ENCODE results near the gene C9orf78. TPM values are rescaled to one million over a fixed set of nuclear protein-coding genes. Genes with fewer than 3 reads are reported as not detected.

Gene C9orf78
- total RNA-seq, 1 experiment from 2014 or later = 42.4 TPM

DNA sequence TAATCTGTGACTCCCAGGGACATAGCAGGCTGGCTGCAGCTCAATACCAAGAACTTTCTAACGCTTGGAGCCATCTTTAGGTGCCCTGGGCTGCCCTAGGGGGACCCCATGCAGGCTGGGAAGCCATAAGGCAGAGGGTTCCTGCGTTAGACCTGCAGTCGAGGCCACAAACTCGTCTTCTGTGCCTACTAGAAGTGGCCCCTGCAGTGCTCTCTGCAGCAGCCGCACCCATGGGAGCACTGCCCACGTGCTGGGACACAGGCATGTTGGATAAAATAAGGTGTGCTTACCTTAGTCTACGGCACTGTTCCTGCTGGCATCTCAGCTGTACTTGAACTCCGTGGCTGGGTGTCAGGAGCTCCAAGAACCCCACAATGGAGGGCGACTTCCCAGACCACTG, 22.7 kb downstream of the C9orf78 start:
- Histone ChIP-seq H4K20me1 (ENCODE audit: low read length) (no peaks in the 10 kb centered on the region), H3F3A (ENCODE audit: low read length, unreplicated experiment) (no peaks in the 10 kb centered on the region), H3K36me3 (ENCODE audit: low read depth, low read length) (0 out of 2 replicates have a peak, but pooled peaks cover 2% of the 10 kb centered on the region), H3K4me2 (ENCODE audit: low read length) (no peak overlapping the region), H3K27ac (ENCODE audit: low read length) (no peak overlapping the region), H3K4me1 (ENCODE audit: insufficient read depth, low read length) (no peaks in the 10 kb centered on the region), H2AFZ (ENCODE audit: low read length) (no peak overlapping the region), H3K9me2 (replicated peaks; ENCODE audit: low read length) (no peaks in the 10 kb centered on the region), H3K9ac (ENCODE audit: low read length) (no peak overlapping the region), H3K4me3 (ENCODE audit: low read length) (no peak overlapping the region), H3K27me3 (ENCODE audit: low read length) (no peaks in the 10 kb centered on the region), H3K79me2 (ENCODE audit: low read length) (no peaks in the 10 kb centered on the region), H3K9me3 (ENCODE audit: low read length) (no peaks in the 10 kb centered on the region)
- POLR2A ChIA-PET (ENCODE audit: unreplicated experiment) = no interaction called here
- DNase-seq (no peak), ATAC-seq (no peak)
- TF ChIP-seq EZH2 (IDR thresholded peaks at IDR 0.05; ENCODE audit: low read length, unreplicated experiment) (no peak), EZH2phosphoT487 (IDR thresholded peaks at IDR 0.05; ENCODE audit: borderline replicate concordance, low read length) (no peak)
- TF ChIP-seq, protein P1, sequence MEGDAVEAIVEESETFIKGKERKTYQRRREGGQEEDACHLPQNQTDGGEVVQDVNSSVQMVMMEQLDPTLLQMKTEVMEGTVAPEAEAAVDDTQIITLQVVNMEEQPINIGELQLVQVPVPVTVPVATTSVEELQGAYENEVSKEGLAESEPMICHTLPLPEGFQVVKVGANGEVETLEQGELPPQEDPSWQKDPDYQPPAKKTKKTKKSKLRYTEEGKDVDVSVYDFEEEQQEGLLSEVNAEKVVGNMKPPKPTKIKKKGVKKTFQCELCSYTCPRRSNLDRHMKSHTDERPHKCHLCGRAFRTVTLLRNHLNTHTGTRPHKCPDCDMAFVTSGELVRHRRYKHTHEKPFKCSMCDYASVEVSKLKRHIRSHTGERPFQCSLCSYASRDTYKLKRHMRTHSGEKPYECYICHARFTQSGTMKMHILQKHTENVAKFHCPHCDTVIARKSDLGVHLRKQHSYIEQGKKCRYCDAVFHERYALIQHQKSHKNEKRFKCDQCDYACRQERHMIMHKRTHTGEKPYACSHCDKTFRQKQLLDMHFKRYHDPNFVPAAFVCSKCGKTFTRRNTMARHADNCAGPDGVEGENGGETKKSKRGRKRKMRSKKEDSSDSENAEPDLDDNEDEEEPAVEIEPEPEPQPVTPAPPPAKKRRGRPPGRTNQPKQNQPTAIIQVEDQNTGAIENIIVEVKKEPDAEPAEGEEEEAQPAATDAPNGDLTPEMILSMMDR (conservative IDR thresholded peaks at IDR 0.05; ENCODE audit: low read depth, low read length) = no peak
- no TSS peak for BruUV-seq (replicated peaks)
- intact Hi-C loops (cut with micrococcal nuclease) = no loop called here
- CTCF ChIA-PET = no interaction called here

DNA sequence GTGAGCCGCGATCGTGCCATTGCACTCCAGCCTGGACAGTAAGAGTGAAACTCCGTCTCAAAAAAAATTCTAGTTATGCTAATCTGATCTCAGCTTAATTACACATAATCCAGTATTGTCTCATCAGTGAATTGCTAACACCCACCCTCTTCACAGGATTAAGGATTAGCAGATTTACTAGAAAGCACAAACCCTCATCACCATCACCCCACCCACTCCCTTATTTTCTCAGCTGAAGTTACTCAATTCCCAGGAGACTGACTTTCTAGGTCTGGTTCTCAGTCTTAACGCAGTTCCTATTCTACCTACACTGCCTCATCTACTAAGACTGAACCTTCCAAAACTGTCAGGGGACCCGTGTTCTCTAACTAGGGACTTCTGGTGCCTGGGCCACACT, 23.1 kb downstream of the C9orf78 start:
- TF ChIP-seq, protein P1 (conservative IDR thresholded peaks at IDR 0.05; ENCODE audit: low read depth, low read length) = no peak
- TF ChIP-seq EZH2phosphoT487 (IDR thresholded peaks at IDR 0.05; ENCODE audit: borderline replicate concordance, low read length) (no peak), EZH2 (IDR thresholded peaks at IDR 0.05; ENCODE audit: low read length, unreplicated experiment) (no peak)
- Histone ChIP-seq H3K36me3 (ENCODE audit: low read depth, low read length) (0 out of 2 replicates have a peak, but pooled peaks cover 2% of the 10 kb centered on the region), H3K9ac (ENCODE audit: low read length) (no peak overlapping the region), H3K4me3 (ENCODE audit: low read length) (no peak overlapping the region), H3K4me1 (ENCODE audit: insufficient read depth, low read length) (no peaks in the 10 kb centered on the region), H4K20me1 (ENCODE audit: low read length) (no peaks in the 10 kb centered on the region), H3K27ac (ENCODE audit: low read length) (no peak overlapping the region), H3K27me3 (ENCODE audit: low read length) (no peaks in the 10 kb centered on the region), H3F3A (ENCODE audit: low read length, unreplicated experiment) (no peaks in the 10 kb centered on the region), H2AFZ (ENCODE audit: low read length) (no peak overlapping the region), H3K9me2 (replicated peaks; ENCODE audit: low read length) (no peaks in the 10 kb centered on the region), H3K79me2 (ENCODE audit: low read length) (no peaks in the 10 kb centered on the region), H3K4me2 (ENCODE audit: low read length) (no peak overlapping the region), H3K9me3 (ENCODE audit: low read length) (no peaks in the 10 kb centered on the region)
- CTCF ChIA-PET = no interaction called here
- ATAC-seq (no peak), DNase-seq (no peak)
- POLR2A ChIA-PET (ENCODE audit: unreplicated experiment) = no interaction called here
- BruUV-seq (replicated peaks) = no TSS peak
- intact Hi-C loops (cut with micrococcal nuclease) = no loop called here

DNA sequence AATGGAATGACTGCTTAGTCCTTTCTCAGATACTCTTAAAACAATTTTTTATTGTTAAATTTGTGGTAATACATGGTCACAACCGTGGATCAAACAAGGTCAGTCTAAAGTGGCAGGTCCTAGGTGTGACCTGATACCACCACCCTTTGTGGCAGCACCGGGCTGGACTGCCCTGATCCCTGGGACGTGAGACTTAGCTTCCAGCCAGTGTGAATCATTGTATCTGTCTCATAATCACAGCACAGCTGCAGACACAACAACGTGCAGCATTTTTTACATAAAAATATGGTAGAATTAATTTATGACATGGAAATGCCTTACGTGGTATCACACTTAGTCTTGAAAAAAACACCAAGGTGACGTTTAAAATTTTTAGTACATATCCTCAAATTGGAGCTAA, 24.3 kb downstream of the C9orf78 start:
- ChIA-PET POLR2A (ENCODE audit: unreplicated experiment) (no interaction called here), CTCF (no interaction called here)
- TF ChIP-seq EZH2 (IDR thresholded peaks at IDR 0.05; ENCODE audit: low read length, unreplicated experiment) (no peak), EZH2phosphoT487 (IDR thresholded peaks at IDR 0.05; ENCODE audit: borderline replicate concordance, low read length) (no peak)
- TF ChIP-seq, protein P1 (conservative IDR thresholded peaks at IDR 0.05; ENCODE audit: low read depth, low read length) = no peak
- Histone ChIP-seq H3K9ac (ENCODE audit: low read length) (no peak overlapping the region), H3K4me1 (ENCODE audit: insufficient read depth, low read length) (no peaks in the 10 kb centered on the region), H3F3A (ENCODE audit: low read length, unreplicated experiment) (no peaks in the 10 kb centered on the region), H2AFZ (ENCODE audit: low read length) (no peak overlapping the region), H3K9me2 (replicated peaks; ENCODE audit: low read length) (no peaks in the 10 kb centered on the region), H3K27ac (ENCODE audit: low read length) (no peak overlapping the region), H4K20me1 (ENCODE audit: low read length) (no peaks in the 10 kb centered on the region), H3K4me3 (ENCODE audit: low read length) (no peak overlapping the region), H3K9me3 (ENCODE audit: low read length) (no peaks in the 10 kb centered on the region), H3K27me3 (ENCODE audit: low read length) (no peaks in the 10 kb centered on the region), H3K36me3 (ENCODE audit: low read depth, low read length) (no peaks in the 10 kb centered on the region), H3K79me2 (ENCODE audit: low read length) (no peaks in the 10 kb centered on the region), H3K4me2 (ENCODE audit: low read length) (no peak overlapping the region)
- ATAC-seq = no peak
- TSS peak; percentile 29 for BruUV-seq (replicated peaks)
- intact Hi-C loops (cut with micrococcal nuclease) = no loop called here
- no peak for DNase-seq

Measured in PC-3 (cell line).